ENCODE results near the gene COL9A2.

DNA sequence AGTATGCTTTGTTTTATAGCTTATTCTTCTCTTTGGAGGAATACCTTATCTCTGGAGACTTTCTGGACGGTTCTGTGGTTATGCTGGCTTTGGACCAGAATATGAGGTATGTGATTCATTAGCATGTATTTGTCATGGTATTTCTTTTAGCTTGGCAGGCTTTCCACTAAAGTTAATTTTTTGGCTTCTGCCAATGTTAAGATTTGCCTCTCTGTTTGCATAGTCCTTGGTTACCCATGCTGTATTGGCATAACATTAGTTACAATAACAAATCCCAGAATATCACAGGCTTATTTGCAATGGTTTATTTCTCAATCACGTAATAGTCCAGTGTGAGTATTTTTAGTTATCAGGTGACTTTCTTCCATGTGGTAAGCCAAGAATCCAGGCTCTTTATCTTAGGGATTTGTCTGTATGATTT, 49.3 kb downstream of the COL9A2 start:
- TF ChIP-seq CTCF (IDR thresholded peaks at IDR 0.05) (no peak), POLR2A (IDR thresholded peaks at IDR 0.05) (no peak), POLR2AphosphoS5 (IDR thresholded peaks at IDR 0.05; ENCODE audit: insufficient read depth in 1 of 2, low read depth in 1 of 2) (peak in 1 of 2 donors; percentile 47)
